OCI-LY1 (cell line): Measurements from ENCODE around the gene CARD19.

ENCODE experiments used
- H2AFZ ChIP-seq: fragments of 200-600 bp; sonication (generic), shearing (Covaris generic); 2 replicates; pipeline ENCODE4 v1.6.0; 2014; ENCODE audit warnings: antibody characterized with exemption, mild to moderate bottlenecking, low read length
- H3F3A ChIP-seq: fragments of 200-600 bp; sonication (generic), shearing (Covaris generic); 2 replicates; pipeline ENCODE4 v1.6.0; 2014; ENCODE audit warnings: mild to moderate bottlenecking, antibody characterized with exemption, low read length, moderate library complexity; ENCODE audit not compliant: insufficient read depth
- H3K27ac ChIP-seq: fragments of 200-600 bp; sonication (generic); 2 replicates; pipeline ENCODE4 v1.5.1; 2014; ENCODE audit warnings: low read length, mixed run types, mild to moderate bottlenecking, low read depth; ENCODE audit not compliant: poor library complexity, severe bottlenecking
- H3K27me3 ChIP-seq: fragments of 200-600 bp; sonication (generic); 2 replicates; pipeline ENCODE4 v1.6.0; 2014; ENCODE audit warnings: antibody characterized with exemption, mild to moderate bottlenecking, low read length, moderate library complexity; ENCODE audit not compliant: insufficient read depth
- H3K36me3 ChIP-seq: fragments of 200-600 bp; sonication (generic); 2 replicates; pipeline ENCODE4 v1.6.1; 2014; ENCODE audit warnings: mild to moderate bottlenecking, antibody characterized with exemption, low read length, moderate library complexity, mixed read lengths; ENCODE audit not compliant: insufficient read depth
- H3K4me1 ChIP-seq: fragments of 200-600 bp; sonication (generic); 2 replicates; pipeline ENCODE4 v1.5.1; 2014; ENCODE audit warnings: mild to moderate bottlenecking, low read length, moderate library complexity; ENCODE audit not compliant: insufficient read depth, severe bottlenecking
- H3K4me2 ChIP-seq: fragments of 200-600 bp; sonication (generic), shearing (Covaris generic); 2 replicates; pipeline ENCODE4 v1.6.1; 2014; ENCODE audit warnings: low read length
- H3K4me3 ChIP-seq: fragments of 200-600 bp; sonication (generic); 2 replicates; pipeline ENCODE4 v1.5.1; 2014; ENCODE audit warnings: low read length, low read depth, mild to moderate bottlenecking, mixed read lengths; ENCODE audit not compliant: poor library complexity, severe bottlenecking
- H3K79me2 ChIP-seq: fragments of 200-600 bp; shearing (Covaris generic); 2 replicates; pipeline ENCODE4 v1.6.1; 2016; ENCODE audit warnings: mixed run types, low read length, mixed read lengths; ENCODE audit not compliant: insufficient read depth
- H3K9ac ChIP-seq: fragments of 200-600 bp; sonication (generic), shearing (Covaris generic); 2 replicates; pipeline ENCODE4 v1.6.1; 2014; ENCODE audit warnings: mild to moderate bottlenecking, low read length, mixed read lengths
- H3K9me2 ChIP-seq: fragments of 200-600 bp; sonication (generic), shearing (Covaris generic); 2 replicates; pipeline ENCODE4 v1.6.1; 2014; ENCODE audit warnings: low read depth, mild to moderate bottlenecking, low read length, mixed read lengths
- H3K9me3 ChIP-seq: fragments of 200-600 bp; shearing (Covaris generic); 2 replicates; pipeline ENCODE4 v1.6.1; 2014; ENCODE audit warnings: low read length, mixed read lengths
- H4K20me1 ChIP-seq: fragments of 200-600 bp; sonication (generic), shearing (Covaris generic); 2 replicates; pipeline ENCODE4 v1.6.0; 2016; ENCODE audit warnings: mild to moderate bottlenecking, low read length; ENCODE audit not compliant: insufficient read depth
- EZH2 ChIP-seq: fragments of 200-600 bp; sonication (generic), shearing (Covaris generic); IDR thresholded peaks from 2 replicates; pipeline ENCODE4 v1.8.0; 2017; ENCODE audit warnings: borderline replicate concordance, mixed run types, mild to moderate bottlenecking, antibody characterized with exemption, low read length, moderate library complexity, mixed read lengths
- TF ChIP-seq, protein P1 (sequence below): fragments of 200-600 bp; sonication (generic), shearing (Covaris generic); IDR thresholded peaks from 2 replicates; pipeline ENCODE4 v1.5.1; 2017; ENCODE audit warnings: mild to moderate bottlenecking, antibody characterized with exemption, low read length, moderate library complexity, mixed read lengths

The CARD19 gene

DNA sequence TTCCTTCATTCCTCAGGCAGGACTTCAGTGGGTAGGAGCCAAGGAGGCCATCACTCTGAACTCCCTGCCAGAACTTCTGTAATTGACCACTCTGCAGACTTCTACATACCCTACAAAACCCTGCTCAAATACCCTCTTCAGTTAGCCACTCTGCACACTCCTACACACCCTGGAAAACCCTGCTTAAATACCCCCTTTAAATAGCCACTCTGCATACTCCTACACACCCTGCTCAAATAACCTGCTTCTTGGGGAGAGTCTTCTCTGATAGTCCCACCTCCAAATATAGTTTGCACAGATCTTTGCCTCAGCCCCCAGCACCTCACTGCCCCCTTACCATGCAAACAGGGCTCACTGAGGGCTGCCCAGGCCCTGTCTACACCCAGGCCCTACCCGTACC, 18.6 kb upstream of the CARD19 start:
- Histone ChIP-seq H3K9me2 (no peaks in the 10 kb centered on the region), H4K20me1 (no peaks in the 10 kb centered on the region), H3K9me3 (no peaks in the 10 kb centered on the region), H3K79me2 (no peaks in the 10 kb centered on the region), H3K9ac (no peak overlapping the region), H2AFZ (no peak overlapping the region), H3K4me2 (no peak overlapping the region), H3K4me1 (peaks cover 18% of the 10 kb centered on the region), H3K4me3 (no peak overlapping the region), H3F3A (no peaks in the 10 kb centered on the region), H3K36me3 (peaks cover 66% of the 10 kb centered on the region), H3K27me3 (no peaks in the 10 kb centered on the region), H3K27ac (no peak overlapping the region)
- TF ChIP-seq EZH2, result no peak
- TF ChIP-seq, protein P1, sequence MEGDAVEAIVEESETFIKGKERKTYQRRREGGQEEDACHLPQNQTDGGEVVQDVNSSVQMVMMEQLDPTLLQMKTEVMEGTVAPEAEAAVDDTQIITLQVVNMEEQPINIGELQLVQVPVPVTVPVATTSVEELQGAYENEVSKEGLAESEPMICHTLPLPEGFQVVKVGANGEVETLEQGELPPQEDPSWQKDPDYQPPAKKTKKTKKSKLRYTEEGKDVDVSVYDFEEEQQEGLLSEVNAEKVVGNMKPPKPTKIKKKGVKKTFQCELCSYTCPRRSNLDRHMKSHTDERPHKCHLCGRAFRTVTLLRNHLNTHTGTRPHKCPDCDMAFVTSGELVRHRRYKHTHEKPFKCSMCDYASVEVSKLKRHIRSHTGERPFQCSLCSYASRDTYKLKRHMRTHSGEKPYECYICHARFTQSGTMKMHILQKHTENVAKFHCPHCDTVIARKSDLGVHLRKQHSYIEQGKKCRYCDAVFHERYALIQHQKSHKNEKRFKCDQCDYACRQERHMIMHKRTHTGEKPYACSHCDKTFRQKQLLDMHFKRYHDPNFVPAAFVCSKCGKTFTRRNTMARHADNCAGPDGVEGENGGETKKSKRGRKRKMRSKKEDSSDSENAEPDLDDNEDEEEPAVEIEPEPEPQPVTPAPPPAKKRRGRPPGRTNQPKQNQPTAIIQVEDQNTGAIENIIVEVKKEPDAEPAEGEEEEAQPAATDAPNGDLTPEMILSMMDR, result no peak

DNA sequence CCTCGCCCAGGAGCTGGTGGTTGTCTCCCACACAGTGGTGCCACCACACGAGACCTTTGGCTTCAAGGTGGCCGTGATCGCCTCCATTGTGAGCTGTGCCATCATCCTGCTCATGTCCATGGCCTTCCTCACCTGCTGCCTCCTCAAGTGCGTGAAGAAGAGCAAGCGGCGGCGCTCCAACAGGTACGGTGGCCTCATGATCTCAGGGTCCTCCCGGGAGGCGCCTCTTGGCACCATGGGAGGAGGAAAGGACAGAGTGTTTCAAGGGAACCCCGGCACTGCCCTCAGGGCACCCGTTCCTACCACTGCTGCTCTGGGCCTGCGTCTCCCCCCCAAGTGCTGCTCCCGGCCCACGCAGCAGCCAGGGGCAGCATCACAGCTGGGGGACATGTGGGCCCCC, 18.2 kb upstream of the CARD19 start:
- Histone ChIP-seq H3K9me2 (no peaks in the 10 kb centered on the region), H3K36me3 (peaks cover 69% of the 10 kb centered on the region), H3K27ac (no peak overlapping the region), H3K9ac (no peak overlapping the region), H3F3A (no peaks in the 10 kb centered on the region), H3K4me3 (no peak overlapping the region), H3K4me1 (peaks cover 14% of the 10 kb centered on the region), H3K79me2 (no peaks in the 10 kb centered on the region), H3K27me3 (no peaks in the 10 kb centered on the region), H2AFZ (no peak overlapping the region), H3K4me2 (no peak overlapping the region), H4K20me1 (no peaks in the 10 kb centered on the region), H3K9me3 (no peaks in the 10 kb centered on the region)
- TF ChIP-seq EZH2, result no peak
- TF ChIP-seq, protein P1, result no peak

DNA sequence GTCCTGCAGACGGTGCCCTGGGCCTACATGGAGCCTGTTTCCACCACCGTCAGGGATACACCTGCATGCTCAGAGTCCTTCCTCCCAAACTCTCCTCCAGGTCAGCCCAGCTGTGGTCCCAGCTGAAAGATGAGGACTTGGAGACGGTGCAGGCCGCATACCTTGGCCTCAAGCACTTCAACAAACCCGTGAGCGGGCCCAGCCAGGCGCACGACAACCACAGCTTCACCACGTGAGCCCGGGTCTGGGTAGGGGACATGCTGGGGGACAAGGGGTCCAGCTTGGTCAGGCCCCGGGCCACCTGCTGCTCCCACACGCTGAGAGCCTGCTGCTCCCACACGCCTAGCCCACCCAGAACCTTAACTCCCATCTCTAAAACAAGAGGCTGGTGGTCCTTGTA, 16.6 kb upstream of the CARD19 start:
- H3K9me2 ChIP-seq, result no peaks in the 10 kb centered on the region
- H2AFZ ChIP-seq, result no peak overlapping the region
- no peak overlapping the region for H3K4me3 ChIP-seq
- H3K27me3 ChIP-seq, result no peaks in the 10 kb centered on the region
- H3K9ac ChIP-seq, result no peak overlapping the region
- H3K27ac ChIP-seq, result no peak overlapping the region
- peaks cover 77% of the 10 kb centered on the region for H3K36me3 ChIP-seq
- no peaks in the 10 kb centered on the region for H3K9me3 ChIP-seq
- H3K4me2 ChIP-seq, result no peak overlapping the region
- H3F3A ChIP-seq, result no peaks in the 10 kb centered on the region
- H4K20me1 ChIP-seq, result no peaks in the 10 kb centered on the region
- no peaks in the 10 kb centered on the region for H3K4me1 ChIP-seq
- no peaks in the 10 kb centered on the region for H3K79me2 ChIP-seq
- TF ChIP-seq, protein P1, result no peak
- no peak for TF ChIP-seq EZH2
